Measurements from ENCODE around the gene MGAT5B. TPM values are rescaled to one million over a fixed set of nuclear protein-coding genes. Genes with fewer than 3 reads are reported as not detected.
"Not testable (repeated sequence)": the region's sequence is repeated elsewhere in the genome, so short reads cannot be mapped to it uniquely, and the experiment has no call there.

Gene MGAT5B
- total and polyA plus RNA-seq, 5 experiments from 2014 or later: 1.7 to 2.0 TPM; not detected in 3

GRCh38 chr17:76834870-76835269 is 33.3 kb upstream of the MGAT5B start:
- Mint-ChIP-seq H3K27me3 (peaks cover 2 to 19% (median 3%) of the 10 kb centered on the region in 5 donors), H3K4me1 (peaks cover 2 to 7% (median 6%) of the 10 kb centered on the region in 4 donors), H3K4me3 (no peak overlapping the region), H3K27ac (peak overlapping the region in 2 of 10 donors; percentile 50 to 75), H3K36me3 (no peaks in the 10 kb centered on the region), H3K9me3 (no peaks in the 10 kb centered on the region)
- ATAC-seq: no peak
- POLR2A ChIA-PET: no interaction called here
- no peak for DNase-seq

GRCh38 chr17:76840443-76840767 is 27.8 kb upstream of the MGAT5B start:
- POLR2A ChIA-PET: no interaction called here
- ATAC-seq (no peak), DNase-seq (no peak)
- no peaks in the 10 kb centered on the region for H3K9me3 Mint-ChIP-seq
- H3K36me3 Mint-ChIP-seq: peaks cover 0 to 3% (median 0%) of the 10 kb centered on the region in 3 donors
- peaks cover 20 to 57% (median 35%) of the 10 kb centered on the region in 5 donors for H3K27me3 Mint-ChIP-seq
- peak overlapping the region in 4 of 10 donors; percentile 10 to 76 (median 26) for H3K27ac Mint-ChIP-seq
- H3K4me3 Mint-ChIP-seq: peak overlapping the region in 7 of 10 donors; percentile 11 to 54 (median 27)
- H3K4me1 Mint-ChIP-seq: peaks cover 14 to 25% (median 18%) of the 10 kb centered on the region in 4 donors

GRCh38 chr17:76840884-76841775 is 27.1 kb upstream of the MGAT5B start:
- Mint-ChIP-seq H3K36me3 (peaks cover 0 to 3% (median 0%) of the 10 kb centered on the region in 3 donors), H3K27me3 (peaks cover 20 to 62% (median 36%) of the 10 kb centered on the region in 5 donors), H3K9me3 (no peaks in the 10 kb centered on the region), H3K4me3 (peak overlapping the region in 3 of 10 donors; percentile 11 to 41 (median 27)), H3K27ac (peak overlapping the region in 2 of 10 donors; percentile 28 to 32), H3K4me1 (peaks cover 14 to 25% (median 18%) of the 10 kb centered on the region in 4 donors)
- DNase-seq (no peak), ATAC-seq (no peak)
- POLR2A ChIA-PET: no interaction called here

GRCh38 chr17:76841776-76842405 is 26.3 kb upstream of the MGAT5B start:
- H3K9me3 Mint-ChIP-seq: no peaks in the 10 kb centered on the region
- POLR2A ChIA-PET: no interaction called here
- H3K27ac Mint-ChIP-seq: no peak overlapping the region
- DNase-seq: no peak
- peak in 1 of 2 donors; percentile 39 for ATAC-seq
- H3K4me1 Mint-ChIP-seq: peaks cover 14 to 25% (median 18%) of the 10 kb centered on the region in 4 donors
- H3K4me3 Mint-ChIP-seq: no peak overlapping the region
- peaks cover 0 to 3% (median 1%) of the 10 kb centered on the region in 3 donors for H3K36me3 Mint-ChIP-seq
- peaks cover 23 to 70% (median 41%) of the 10 kb centered on the region in 5 donors for H3K27me3 Mint-ChIP-seq

GRCh38 chr17:76843068-76843467 is 25.1 kb upstream of the MGAT5B start:
- H3K36me3 Mint-ChIP-seq, H3K9me3 Mint-ChIP-seq, DNase-seq, ATAC-seq, POLR2A ChIA-PET, H3K4me3 Mint-ChIP-seq: not testable (repeated sequence)
- Mint-ChIP-seq H3K27ac (peak overlapping the region in 1 of 10 donors; percentile 15), H3K4me1 (peaks cover 14 to 25% (median 18%) of the 10 kb centered on the region in 4 donors), H3K27me3 (peaks cover 23 to 80% (median 44%) of the 10 kb centered on the region in 5 donors)

- no peak overlapping the region for H3K4me3 Mint-ChIP-seq
- POLR2A ChIA-PET: no interaction called here
- no peaks in the 10 kb centered on the region for H3K9me3 Mint-ChIP-seq
- ATAC-seq (no peak), DNase-seq (no peak)
- H3K27ac Mint-ChIP-seq: peak overlapping the region in 2 of 10 donors; percentile 24 to 72
- peaks cover 23 to 80% (median 44%) of the 10 kb centered on the region in 5 donors for H3K27me3 Mint-ChIP-seq
- H3K4me1 Mint-ChIP-seq: peaks cover 14 to 25% (median 18%) of the 10 kb centered on the region in 4 donors
- H3K36me3 Mint-ChIP-seq: peaks cover 0 to 3% (median 1%) of the 10 kb centered on the region in 3 donors
These were observed 24.3 kb upstream of the MGAT5B start for GRCh38 chr17:76843703-76844484.

GRCh38 chr17:76844485-76844829 is 23.7 kb upstream of the MGAT5B start:
- no peak for ATAC-seq
- Mint-ChIP-seq H3K4me3 (no peak overlapping the region), H3K9me3 (no peaks in the 10 kb centered on the region), H3K36me3 (peaks cover 0 to 3% (median 1%) of the 10 kb centered on the region in 3 donors), H3K4me1 (peaks cover 12 to 22% (median 17%) of the 10 kb centered on the region in 4 donors), H3K27ac (peak overlapping the region in 2 of 10 donors; percentile 24 to 72), H3K27me3 (peaks cover 23 to 80% (median 44%) of the 10 kb centered on the region in 5 donors)
- no peak for DNase-seq
- POLR2A ChIA-PET: no interaction called here

GRCh38 chr17:76844846-76845245 is 23.4 kb upstream of the MGAT5B start:
- peaks cover 8 to 18% (median 15%) of the 10 kb centered on the region in 4 donors for H3K4me1 Mint-ChIP-seq
- peaks cover 0 to 3% (median 1%) of the 10 kb centered on the region in 3 donors for H3K36me3 Mint-ChIP-seq
- no peak overlapping the region for H3K27ac Mint-ChIP-seq
- ATAC-seq (no peak), DNase-seq (no peak)
- H3K9me3 Mint-ChIP-seq: no peaks in the 10 kb centered on the region
- POLR2A ChIA-PET: no interaction called here
- H3K27me3 Mint-ChIP-seq: peaks cover 23 to 77% (median 43%) of the 10 kb centered on the region in 5 donors
- no peak overlapping the region for H3K4me3 Mint-ChIP-seq

GRCh38 chr17:76845541-76846017 is 22.6 kb upstream of the MGAT5B start:
- Mint-ChIP-seq H3K27ac (no peak overlapping the region), H3K27me3 (peaks cover 21 to 70% (median 38%) of the 10 kb centered on the region in 5 donors), H3K9me3 (no peaks in the 10 kb centered on the region), H3K4me3 (no peak overlapping the region), H3K36me3 (peaks cover 0 to 3% (median 1%) of the 10 kb centered on the region in 3 donors), H3K4me1 (peaks cover 1 to 12% (median 8%) of the 10 kb centered on the region in 4 donors)
- POLR2A ChIA-PET: no interaction called here
- no peak for ATAC-seq
- DNase-seq: no peak

GRCh38 chr17:76847031-76847430 is 21.2 kb upstream of the MGAT5B start:
- H3K4me1 Mint-ChIP-seq: peaks cover 0 to 1% (median under 1%) of the 10 kb centered on the region in 4 donors
- no peaks in the 10 kb centered on the region for H3K9me3 Mint-ChIP-seq
- H3K36me3 Mint-ChIP-seq: peaks cover 0 to 3% (median 1%) of the 10 kb centered on the region in 3 donors
- POLR2A ChIA-PET: interaction anchor here (0.7 kb wide), 1 partner anchor 413 kb away, joined by 5 read pairs; no protein-coding TSS in a partner anchor
- no peak overlapping the region for H3K4me3 Mint-ChIP-seq
- H3K27me3 Mint-ChIP-seq: peaks cover 16 to 56% (median 26%) of the 10 kb centered on the region in 5 donors
- ATAC-seq (no peak), DNase-seq (no peak)
- no peak overlapping the region for H3K27ac Mint-ChIP-seq

GRCh38 chr17:76848670-76849069 is 19.5 kb upstream of the MGAT5B start:
- no peaks in the 10 kb centered on the region for H3K9me3 Mint-ChIP-seq
- DNase-seq: no peak
- no peak overlapping the region for H3K4me3 Mint-ChIP-seq
- H3K36me3 Mint-ChIP-seq: peaks cover 0 to 3% (median 1%) of the 10 kb centered on the region in 3 donors
- peaks cover 0 to 1% (median 0%) of the 10 kb centered on the region in 4 donors for H3K4me1 Mint-ChIP-seq
- POLR2A ChIA-PET: no interaction called here
- H3K27ac Mint-ChIP-seq: no peak overlapping the region
- H3K27me3 Mint-ChIP-seq: peaks cover 12 to 42% (median 19%) of the 10 kb centered on the region in 5 donors
- ATAC-seq: no peak

GRCh38 chr17:76849160-76849559 is 19.0 kb upstream of the MGAT5B start:
- H3K4me3 Mint-ChIP-seq, DNase-seq, ATAC-seq, H3K4me1 Mint-ChIP-seq, H3K27ac Mint-ChIP-seq, POLR2A ChIA-PET, H3K36me3 Mint-ChIP-seq, H3K9me3 Mint-ChIP-seq: not testable (repeated sequence)
- peaks cover 12 to 39% (median 22%) of the 10 kb centered on the region in 5 donors for H3K27me3 Mint-ChIP-seq
